KMS-11 (cell line): ENCODE results near the gene NR1I2.

ENCODE experiments used
- H2AFZ ChIP-seq: fragments of 200-600 bp; sonication (generic); 2 replicates; pipeline ENCODE4 v1.6.1; 2016; ENCODE audit warnings: antibody characterized with exemption, mixed run types, low read depth
- H3K27ac ChIP-seq: fragments of 200-600 bp; sonication (generic); 2 replicates; pipeline ENCODE4 v1.6.1; 2016; ENCODE audit warnings: mild to moderate bottlenecking, mixed run types
- H3K27me3 ChIP-seq: fragments of 200-600 bp; sonication (generic); 2 replicates; pipeline ENCODE4 v1.6.1; 2017; ENCODE audit warnings: mild to moderate bottlenecking, low read depth, mixed run types, moderate library complexity; ENCODE audit not compliant: insufficient read depth
- H3K36me3 ChIP-seq: fragments of 200-600 bp; sonication (generic); 2 replicates; pipeline ENCODE4 v1.6.1; 2017; ENCODE audit warnings: mild to moderate bottlenecking, mixed run types; ENCODE audit not compliant: insufficient read depth
- H3K4me1 ChIP-seq: fragments of 200-600 bp; sonication (generic); 2 replicates; pipeline ENCODE4 v1.6.1; 2016; ENCODE audit warnings: mild to moderate bottlenecking, low read depth, mixed run types; ENCODE audit not compliant: poor library complexity, severe bottlenecking
- H3K4me2 ChIP-seq: fragments of 200-600 bp; sonication (generic); 2 replicates; pipeline ENCODE4 v1.7.0; 2016; ENCODE audit warnings: mild to moderate bottlenecking, mixed run types
- H3K4me3 ChIP-seq: fragments of 200-600 bp; sonication (generic); IDR thresholded peaks from 2 replicates; pipeline ENCODE4 v1.6.1; 2017; ENCODE audit warnings: low read depth, low read length, mixed read lengths; ENCODE audit not compliant: insufficient read depth
- H3K79me2 ChIP-seq: fragments of 200-600 bp; sonication (generic); 2 replicates; pipeline ENCODE4 v1.6.1; 2016; ENCODE audit warnings: low read depth, mixed run types; ENCODE audit not compliant: insufficient read depth
- H3K9ac ChIP-seq: fragments of 200-600 bp; sonication (generic); 2 replicates; pipeline ENCODE4 v1.6.1; 2016; ENCODE audit warnings: mild to moderate bottlenecking, mixed run types
- H4K20me1 ChIP-seq: fragments of 200-600 bp; sonication (generic); 2 replicates; pipeline ENCODE4 v1.6.1; 2016; ENCODE audit warnings: mild to moderate bottlenecking, mixed run types; ENCODE audit not compliant: insufficient read depth
- CTCF ChIP-seq: fragments of 200-600 bp; sonication (generic); conservative IDR thresholded peaks from 2 replicates; pipeline ENCODE4 v1.6.1; 2017; ENCODE audit warnings: low read depth, mild to moderate bottlenecking, antibody characterized with exemption, low read length, moderate library complexity, mixed read lengths

NR1I2 gene

GRCh38 chr3:119817583-119818363 lies 35.9 kb downstream of the NR1I2 start:
- Histone ChIP-seq H3K79me2 (no peaks in the 10 kb centered on the region), H3K4me3 (no peak overlapping the region), H3K4me2 (no peak overlapping the region), H4K20me1 (no peaks in the 10 kb centered on the region), H3K27ac (no peak overlapping the region), H3K9ac (no peak overlapping the region), H3K36me3 (no peaks in the 10 kb centered on the region), H3K4me1 (no peaks in the 10 kb centered on the region), H2AFZ (no peak overlapping the region), H3K27me3 (no peaks in the 10 kb centered on the region)
- no peak for TF ChIP-seq CTCF

- no peak overlapping the region for H3K4me2 ChIP-seq
- H2AFZ ChIP-seq = no peak overlapping the region
- no peaks in the 10 kb centered on the region for H3K4me1 ChIP-seq
- TF ChIP-seq CTCF = no peak
- no peaks in the 10 kb centered on the region for H3K36me3 ChIP-seq
- no peak overlapping the region for H3K9ac ChIP-seq
- H3K4me3 ChIP-seq = no peak overlapping the region
- no peaks in the 10 kb centered on the region for H4K20me1 ChIP-seq
- no peaks in the 10 kb centered on the region for H3K79me2 ChIP-seq
- no peak overlapping the region for H3K27ac ChIP-seq
- no peaks in the 10 kb centered on the region for H3K27me3 ChIP-seq
These were observed 37.0 kb downstream of the NR1I2 start for GRCh38 chr3:119818937-119819336.

- no peaks in the 10 kb centered on the region for H4K20me1 ChIP-seq
- H2AFZ ChIP-seq = no peak overlapping the region
- H3K36me3 ChIP-seq = no peaks in the 10 kb centered on the region
- no peaks in the 10 kb centered on the region for H3K79me2 ChIP-seq
- H3K4me3 ChIP-seq = no peak overlapping the region
- H3K4me1 ChIP-seq = no peaks in the 10 kb centered on the region
- no peaks in the 10 kb centered on the region for H3K27me3 ChIP-seq
- no peak for TF ChIP-seq CTCF
- H3K27ac ChIP-seq = no peak overlapping the region
- H3K4me2 ChIP-seq = no peak overlapping the region
- H3K9ac ChIP-seq = no peak overlapping the region
These were observed 37.9 kb downstream of the NR1I2 start for GRCh38 chr3:119819806-119820205.

GRCh38 chr3:119825820-119826219 lies 43.9 kb downstream of the NR1I2 start:
- Histone ChIP-seq H3K4me1 (no peaks in the 10 kb centered on the region), H3K4me2 (no peak overlapping the region), H3K4me3 (no peak overlapping the region), H3K79me2 (no peaks in the 10 kb centered on the region), H3K36me3 (no peaks in the 10 kb centered on the region), H4K20me1 (no peaks in the 10 kb centered on the region), H3K9ac (no peak overlapping the region), H3K27ac (no peak overlapping the region), H2AFZ (no peak overlapping the region), H3K27me3 (no peaks in the 10 kb centered on the region)
- no peak for TF ChIP-seq CTCF
